NCI-H2196 treated with DMSO at 0.1 percent for 48 hours (cell line): Measurements from ENCODE around the gene SVBP.
"Not testable (repeated sequence)": the region's sequence is repeated elsewhere in the genome, so short reads cannot be mapped to it uniquely, and the experiment has no call there.

Experiments
- DNase-seq: peaks from one replicate; lab custom pipeline; 2025; ENCODE audit not compliant: unreplicated experiment; lab: John Stamatoyannopoulos, UW

Gene SVBP

DNA sequence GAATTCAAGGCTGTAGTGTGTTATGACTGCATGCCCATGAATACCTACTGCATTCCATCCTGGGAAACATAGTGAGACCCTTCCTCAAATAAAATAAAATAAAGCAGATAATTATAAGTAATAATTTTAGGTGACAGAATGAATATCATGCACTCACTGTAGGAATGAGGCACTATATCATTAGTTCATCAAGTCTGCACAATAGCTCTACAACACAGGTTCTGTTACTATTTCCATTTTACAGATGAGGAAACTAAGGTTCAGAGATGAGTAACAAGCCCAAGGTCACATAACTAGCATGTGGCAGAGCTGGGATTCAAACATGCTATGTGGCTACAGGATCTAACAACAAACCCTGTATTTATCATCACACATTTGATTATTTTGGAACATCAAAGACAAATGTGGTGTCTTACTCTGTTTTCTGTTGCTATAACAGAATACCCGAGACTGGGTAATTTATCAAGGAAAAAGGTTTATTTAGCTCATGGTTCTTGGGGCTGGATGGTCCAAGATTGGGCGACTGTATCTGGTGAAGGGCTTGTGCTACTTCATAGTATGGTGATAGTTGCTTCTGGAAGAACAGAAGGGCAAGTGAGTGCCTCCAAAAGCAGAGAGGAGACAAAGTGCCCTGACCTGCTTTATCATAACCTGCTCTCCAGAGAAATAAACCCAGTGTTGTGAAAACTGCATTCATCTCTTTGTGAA is 24.4 kb upstream of the SVBP start:
- no peak for DNase-seq

DNA sequence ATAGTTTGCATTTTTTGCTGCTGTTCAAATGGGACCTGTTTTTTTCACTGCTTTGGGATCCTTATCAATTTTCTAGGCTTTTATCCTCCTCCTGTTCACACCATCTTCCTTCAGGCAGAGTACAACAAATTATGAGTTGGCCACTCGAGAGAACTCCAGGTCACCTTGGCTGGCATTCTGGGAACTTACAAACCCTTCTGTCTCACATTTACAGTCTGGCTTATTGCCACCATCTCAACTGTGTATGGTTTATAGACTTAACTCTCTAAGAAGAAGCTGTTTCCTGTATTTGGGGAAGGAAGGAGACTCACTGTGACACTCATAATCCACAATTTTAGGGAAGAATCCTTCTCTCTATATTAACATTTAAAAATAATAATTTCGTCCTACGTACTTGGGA is 23.8 kb upstream of the SVBP start:
- no peak for DNase-seq

DNA sequence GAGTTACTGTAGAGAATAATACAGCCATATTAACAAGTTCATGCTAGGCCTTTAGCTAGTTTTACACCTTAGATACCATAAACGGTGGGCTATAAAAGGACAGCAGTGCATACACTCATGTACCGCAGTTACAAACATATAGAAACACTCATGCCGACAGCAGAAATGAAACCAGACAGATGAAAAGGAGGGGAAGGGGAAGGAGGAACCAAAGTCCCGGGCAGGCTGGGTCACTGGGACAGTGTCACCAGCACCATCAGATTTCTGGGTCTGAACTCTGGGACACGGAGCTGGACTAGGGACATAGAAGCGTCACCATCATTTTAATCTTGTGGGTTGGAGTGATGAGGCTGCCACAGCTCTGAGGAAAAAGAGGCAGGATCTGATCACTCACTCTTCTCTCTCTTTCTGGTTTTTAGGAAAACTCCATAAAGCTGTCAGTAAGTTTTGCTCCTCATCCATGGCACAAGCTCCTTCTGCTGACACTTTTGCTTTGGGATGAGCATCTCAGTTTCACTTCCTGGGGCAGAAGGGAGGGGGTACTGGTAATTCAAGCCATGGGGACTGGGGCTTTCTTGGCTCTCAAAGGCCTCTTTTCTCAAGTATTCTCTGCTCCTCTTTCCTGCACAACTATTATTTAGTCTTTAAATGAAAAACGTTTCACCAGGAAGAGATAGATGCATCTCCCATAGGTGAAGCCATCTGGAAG is 21.4 kb upstream of the SVBP start:
- no peak for DNase-seq

DNA sequence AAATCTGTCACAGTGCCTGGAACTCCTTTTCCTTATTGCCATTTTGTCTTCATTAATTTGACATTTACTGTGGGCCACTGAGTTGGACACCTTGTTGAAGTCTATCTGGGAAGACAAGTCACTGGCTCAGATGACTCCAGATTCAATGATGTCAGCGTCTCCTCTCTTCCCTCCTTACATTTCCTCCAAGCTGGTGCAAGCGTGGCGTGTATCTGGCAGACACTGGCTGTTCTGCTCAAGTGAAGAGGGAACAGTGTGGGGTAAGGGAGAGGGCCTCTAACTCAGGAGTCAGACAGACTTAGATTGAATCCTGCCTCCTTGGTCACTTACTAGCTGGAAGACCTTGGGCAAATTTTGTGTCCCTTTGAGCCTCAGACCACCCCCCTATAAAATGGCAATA is 20.5 kb upstream of the SVBP start:
- no peak for DNase-seq

DNA sequence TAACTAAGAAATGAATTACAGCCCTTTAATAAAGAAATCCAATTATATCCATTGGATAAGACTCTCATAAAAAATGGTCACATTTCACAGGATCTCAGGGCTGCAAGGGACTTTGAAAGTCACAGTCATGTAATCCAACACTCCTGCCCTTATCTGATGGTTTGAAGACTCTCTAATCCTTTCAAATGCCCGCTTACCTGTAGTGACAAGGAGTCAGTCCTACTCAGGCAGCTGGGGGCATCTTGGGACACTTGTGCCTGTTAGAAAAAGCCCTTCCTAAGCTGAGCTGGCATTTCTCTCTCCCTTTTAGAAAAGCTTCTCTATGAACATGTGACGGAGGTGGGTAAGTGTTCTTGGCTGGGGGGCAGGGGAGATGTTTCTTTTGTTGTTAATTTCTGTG is 18.2 kb upstream of the SVBP start:
- DNase-seq = no peak

DNA sequence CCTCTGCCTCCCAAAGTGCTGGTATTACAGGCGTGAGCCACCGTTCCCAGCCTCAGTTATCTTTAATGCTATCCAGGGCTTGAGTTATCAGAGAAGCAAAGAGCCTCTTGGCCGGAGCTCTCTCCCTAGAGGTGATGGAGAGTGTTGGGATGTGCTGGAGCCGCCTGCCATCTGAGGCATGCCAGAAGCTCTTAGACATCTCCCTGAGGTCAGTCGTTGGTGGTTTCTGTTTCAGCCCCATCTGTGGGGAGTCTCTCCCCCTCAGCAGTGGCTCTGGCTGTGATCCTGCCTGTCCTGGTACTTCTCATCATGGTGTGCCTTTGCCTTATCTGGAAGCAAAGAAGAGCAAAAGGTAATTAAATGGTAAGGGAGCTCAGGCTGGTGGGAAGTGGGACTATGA is 17.6 kb upstream of the SVBP start:
- no peak for DNase-seq

DNA sequence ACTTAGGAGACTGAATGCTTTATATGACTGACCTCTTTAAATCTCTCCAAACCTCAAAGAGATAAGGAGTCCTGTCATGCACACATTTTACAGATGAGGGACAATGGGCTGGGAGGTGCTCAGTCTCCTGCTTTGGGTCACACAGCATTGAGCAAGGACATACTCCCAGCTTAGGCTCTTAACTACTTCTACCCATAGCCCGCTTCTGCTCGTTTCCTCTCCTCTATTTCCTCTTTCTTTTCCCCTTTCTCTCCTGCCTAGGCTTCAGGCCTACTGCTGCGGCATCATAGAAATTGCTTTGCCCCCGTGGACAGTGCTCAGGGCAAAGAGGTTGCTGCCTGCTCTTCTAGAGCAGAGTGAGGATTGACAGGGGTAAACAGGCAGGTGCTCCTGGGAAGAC is 16.8 kb upstream of the SVBP start:
- no peak for DNase-seq

DNA sequence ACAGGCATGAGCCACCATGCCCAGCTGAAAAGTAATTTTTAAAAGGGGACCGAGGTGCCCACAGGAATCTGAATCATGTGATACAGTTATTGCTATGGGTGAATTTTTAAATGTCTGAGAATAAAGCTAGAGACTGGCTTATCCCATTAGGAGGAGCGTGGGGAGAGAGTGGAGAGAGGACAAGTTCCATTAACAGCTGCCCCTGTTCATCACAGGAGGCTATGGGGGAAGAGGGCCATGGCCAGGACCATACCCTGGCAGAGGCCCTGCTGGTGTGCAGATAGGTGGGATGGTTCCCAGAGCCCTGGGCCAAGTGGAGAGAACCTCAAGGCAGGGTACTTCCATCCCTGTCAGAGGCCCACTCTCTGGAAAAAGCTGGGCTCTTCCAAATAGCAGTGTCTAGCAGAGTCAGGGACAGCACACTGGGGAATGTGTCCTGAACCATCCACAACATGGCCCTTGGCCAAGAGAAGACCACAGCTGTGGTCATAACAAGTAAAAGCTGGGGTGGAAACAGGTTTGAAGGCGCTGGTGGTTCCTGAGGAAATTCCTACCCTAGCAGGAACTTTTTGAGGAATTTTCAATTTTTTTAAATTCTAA is 15.5 kb upstream of the SVBP start:
- DNase-seq = no peak

DNA sequence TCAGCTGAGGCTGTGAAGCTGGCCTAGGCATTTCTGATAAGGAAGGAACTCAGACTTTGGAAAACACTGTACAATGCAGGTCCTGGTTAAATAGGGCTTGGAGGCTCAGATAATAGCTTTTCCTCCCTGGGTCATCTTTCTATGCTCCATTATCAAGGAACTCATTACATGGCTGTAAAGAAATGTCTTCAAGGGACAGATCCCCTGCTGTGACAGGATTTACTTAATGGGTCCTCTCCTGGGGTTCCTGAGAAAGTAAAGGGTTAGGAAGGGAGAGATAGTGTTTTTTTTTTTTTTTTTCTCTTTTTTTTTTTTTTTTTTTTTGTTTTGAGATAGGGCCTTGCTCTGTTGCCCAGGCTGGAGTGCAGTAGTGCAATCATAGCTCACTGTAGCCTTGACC is 14.1 kb upstream of the SVBP start:
- no peak for DNase-seq

DNA sequence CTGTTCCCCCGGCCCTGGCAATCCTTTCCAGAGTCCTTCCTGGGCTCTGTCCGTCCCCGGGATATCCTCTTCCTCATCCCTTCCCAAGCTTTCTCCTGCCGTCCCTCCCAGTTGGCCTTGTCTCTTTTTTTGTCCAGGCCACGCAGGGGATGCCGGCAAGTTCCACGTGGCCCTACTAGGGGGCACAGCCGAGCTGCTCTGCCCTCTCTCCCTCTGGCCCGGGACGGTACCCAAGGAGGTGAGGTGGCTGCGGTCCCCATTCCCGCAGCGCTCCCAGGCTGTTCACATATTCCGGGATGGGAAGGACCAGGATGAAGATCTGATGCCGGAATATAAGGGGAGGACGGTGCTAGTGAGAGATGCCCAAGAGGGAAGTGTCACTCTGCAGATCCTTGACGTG is 13.4 kb upstream of the SVBP start:
- DNase-seq = no peak

DNA sequence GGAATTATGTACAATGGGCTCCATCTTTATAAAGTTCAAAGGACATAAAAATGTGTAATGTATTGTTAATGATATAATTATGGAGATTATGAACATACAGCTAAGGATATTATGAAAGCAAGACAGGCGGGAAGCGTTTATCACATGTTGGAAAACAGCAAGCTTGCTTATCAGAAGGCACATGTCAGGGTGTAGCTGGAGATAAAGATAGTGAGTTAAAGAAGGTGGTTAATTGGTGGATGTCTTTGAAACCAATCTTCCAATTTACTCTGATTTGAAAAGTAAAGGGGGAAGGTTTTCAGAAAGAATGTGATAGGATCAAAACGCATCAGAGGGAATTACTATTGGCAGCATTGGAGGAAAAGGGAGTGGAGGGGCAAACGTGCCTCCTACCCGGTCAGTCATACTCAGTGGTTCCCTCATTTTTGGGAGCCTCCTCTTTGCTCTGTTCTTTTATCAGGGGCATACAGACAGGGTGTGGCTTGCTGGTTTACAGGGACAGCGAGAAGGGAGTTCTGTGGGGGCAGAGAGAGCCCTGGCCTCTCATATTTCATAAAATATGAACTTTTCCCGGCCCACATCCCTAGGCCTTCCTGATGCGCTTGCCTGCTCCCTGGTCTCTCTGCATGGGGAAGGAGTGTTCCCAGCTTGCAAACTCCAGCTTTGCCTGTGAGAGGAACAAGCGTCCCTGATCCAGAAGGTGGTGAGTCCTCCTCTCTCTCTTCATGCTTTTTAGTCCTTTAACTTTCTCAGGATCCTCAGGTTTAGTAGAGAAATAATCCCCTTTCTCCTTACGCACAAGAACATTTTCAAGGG is 8.0 kb upstream of the SVBP start:
- DNase-seq = no peak

DNA sequence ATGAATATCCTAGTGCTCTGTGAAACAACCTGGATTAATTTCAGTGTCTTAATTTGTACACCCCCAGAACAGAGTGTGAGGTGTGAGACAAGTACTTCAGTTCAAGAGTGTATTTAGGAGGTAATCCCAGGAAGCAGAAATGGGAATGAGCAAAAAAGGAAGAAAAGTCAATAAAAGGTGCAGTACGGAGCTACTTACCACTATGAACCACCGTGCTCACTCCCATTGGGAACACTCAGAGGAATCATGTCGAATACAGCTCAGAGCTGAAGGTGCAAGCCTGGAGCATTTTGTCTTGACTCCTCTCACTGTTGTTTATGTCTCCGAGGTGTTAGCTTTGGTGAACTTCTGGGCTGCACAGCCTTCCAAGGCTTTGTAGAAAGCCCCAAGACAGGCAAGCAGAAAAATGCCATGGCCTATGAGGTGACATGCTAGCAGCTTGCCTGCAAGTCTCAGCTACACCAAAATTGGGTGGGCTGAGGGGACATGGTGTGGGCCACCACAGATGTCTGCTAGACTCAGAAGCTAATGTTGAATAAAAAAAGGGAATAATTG is 7.4 kb upstream of the SVBP start:
- no peak for DNase-seq

DNA sequence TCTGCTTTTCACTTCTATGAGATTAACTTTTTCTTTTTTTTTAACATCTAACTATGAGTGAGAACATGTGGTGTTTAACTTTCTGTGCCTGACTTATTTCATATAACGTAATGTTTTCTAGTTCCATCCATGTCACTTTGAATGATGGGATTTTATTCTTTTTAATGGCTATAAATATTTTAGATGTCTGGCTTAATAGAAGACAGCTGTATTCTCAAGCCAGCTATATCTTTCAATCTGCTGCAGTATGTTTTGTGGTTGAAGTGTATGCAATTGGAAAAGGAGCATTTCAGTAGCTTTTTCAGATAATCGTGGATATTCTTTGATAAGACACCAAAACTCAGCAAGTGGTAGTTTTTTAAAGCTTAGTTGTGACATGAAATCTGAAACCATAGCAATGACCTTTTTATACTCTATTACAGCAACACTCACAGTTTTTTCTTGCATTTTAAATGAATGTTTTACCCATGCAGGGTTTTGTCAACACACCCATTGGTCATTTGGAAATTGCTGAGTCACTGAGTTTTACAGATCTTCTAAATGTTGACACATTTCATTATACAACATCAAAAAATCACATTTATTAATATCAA is 5.7 kb upstream of the SVBP start:
- no peak for DNase-seq

DNA sequence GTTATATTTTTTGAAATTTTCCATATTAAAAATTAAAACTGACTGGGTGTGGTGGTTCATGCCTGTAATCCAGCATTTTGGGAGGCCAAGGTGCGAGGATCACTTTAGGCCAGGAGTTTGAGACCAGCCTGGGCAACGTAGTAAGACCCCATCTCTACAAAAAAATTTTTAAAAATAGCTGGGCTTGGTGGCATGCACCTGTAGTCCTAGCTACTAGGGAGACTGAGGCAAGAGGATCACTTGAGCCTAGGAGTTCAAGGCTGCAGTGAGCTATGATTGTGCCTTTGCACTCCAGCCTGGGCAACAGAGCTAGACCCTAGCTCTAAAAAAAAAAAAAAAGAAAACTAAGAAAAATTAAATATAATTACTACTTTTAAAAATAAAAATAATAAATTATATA is 4.5 kb upstream of the SVBP start:
- no peak for DNase-seq

DNA sequence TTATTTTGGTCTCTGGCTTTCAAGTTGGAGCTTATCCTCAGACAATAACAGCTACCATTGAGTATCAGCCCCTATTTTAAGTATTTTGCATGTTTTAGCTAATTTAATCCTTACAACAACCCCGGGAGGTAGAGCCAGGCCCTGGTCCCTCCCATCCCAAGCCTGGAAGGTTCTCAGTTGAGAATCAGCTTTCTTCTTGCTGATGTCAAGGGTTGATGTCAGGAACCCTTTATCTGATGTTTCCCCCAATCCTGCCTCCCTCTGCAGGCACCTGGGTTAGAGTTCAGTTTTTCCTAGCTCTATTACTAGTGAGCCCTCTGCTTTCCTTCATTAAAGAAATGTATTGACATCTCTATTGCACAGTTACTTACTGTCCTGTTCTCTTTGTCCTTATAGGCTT is 3.6 kb upstream of the SVBP start:
- no peak for DNase-seq

DNA sequence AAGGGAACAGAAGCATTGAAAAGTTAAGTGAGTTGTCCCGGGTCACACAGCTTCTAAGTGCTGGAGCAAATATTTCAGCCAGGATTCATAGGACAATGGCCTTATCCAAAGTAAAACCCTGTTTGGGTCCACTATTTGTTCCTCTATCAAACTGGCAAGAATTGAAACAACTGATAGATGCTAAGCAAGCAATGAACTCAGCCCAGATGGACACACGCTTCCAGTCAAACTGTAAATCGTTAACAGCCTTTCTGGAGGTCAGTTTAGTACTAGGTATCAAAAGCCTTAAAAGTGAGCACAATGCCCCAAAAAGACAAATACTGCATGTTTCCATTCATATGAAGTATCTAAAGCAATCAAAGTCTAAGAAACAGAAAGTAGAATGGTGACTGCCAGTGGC is 779 bp upstream of the SVBP start:
- no peak for DNase-seq

DNA sequence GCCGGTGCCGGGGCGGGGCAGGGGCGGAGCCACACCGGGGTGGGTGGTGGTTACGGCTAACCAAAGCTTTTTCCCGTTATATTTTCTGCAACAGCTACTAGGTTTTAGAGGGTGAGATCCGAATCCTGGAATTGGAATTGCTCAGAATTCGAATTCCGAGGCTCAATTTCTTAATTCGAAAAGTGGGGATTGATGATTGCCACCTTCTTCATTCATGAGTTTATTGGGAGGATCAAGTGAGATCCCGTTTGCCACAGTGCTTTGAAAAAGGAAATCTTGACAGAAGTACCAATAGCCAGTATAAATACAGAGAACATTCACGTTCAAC is 207 bp upstream of the SVBP start:
- DNase-seq = no peak

DNA sequence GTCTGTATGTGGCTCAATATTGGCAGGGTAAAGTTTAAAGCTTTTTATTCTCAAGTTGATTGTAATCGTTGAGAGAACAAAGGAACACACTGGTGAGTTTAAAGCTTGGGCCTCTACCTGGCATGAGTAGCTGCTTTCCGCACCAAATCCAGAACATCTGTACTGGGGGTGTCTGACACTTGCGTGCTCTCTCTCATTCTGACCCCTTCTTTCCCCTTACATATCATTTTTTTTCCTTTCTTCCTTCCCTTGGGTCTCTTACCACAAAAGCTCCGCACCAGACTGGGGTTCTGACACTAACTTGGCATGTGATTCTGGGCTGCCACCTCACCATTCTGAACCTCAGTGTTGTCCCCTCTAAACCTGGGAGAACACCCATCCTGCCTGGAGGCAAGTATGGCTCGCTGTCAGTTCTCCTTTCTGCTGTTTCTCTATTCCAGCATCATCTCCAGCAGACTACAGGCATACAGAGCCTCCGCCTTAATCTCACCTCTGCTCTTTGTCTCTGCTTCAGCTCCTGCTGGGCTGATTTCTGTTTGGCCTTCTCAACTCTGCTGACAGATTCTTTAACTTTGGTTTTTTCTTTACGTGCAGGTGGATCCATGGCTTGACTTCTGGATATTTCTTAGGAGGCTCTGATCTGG is 1.1 kb downstream of the SVBP start:
- DNase-seq = no peak

DNA sequence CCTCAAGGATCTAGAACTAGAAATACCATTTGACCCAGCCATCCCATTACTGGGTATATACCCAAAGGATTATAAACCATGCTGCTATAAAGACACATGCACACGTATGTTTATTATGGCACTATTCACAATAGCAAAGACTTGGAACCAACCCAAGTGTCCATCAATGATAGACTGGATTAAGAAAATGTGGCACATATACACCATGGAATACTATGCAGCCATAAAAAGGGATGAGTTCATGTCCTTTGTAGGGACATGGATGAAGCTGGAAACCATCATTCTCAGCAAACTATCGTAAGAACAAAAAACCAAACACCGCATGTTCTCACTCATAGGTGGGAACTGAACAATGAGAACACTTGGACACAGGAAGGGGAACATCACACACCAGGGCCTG is 2.4 kb downstream of the SVBP start:
- DNase-seq = not testable (repeated sequence)

DNA sequence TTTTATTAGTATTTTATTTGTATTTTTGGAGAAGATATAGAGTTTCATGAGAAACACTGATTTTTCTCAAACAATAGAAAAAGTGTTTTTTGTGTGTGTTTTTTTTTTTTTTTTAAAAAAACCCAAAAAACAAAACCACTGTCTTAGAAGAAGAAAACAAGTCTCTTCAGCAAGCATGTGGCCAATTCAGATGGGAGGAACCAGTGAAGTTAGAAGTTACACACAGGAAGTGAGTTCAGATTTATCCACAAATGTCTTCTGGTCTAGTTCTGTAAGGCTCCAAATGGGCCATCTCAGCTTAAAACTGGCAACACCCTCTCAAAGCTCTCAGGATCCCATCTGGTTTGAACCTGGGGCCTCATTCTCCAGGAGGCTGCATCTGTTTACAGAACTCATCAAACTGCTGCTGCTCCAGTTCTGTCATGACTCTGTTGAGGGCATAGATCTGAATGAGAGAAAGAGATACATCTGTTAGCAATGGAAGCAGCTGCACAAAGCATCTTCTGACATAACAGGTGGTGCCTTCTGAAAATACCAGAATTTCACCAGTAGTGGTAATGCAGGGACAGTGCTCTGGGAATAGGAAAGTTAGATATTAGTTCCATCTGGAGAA is 10.0 kb downstream of the SVBP start:
- no peak for DNase-seq
